Left renal pelvis (tissue), 4 donors: ENCODE results near the gene TRANK1. TPM values are rescaled to one million over a fixed set of nuclear protein-coding genes. Genes with fewer than 3 reads are reported as not detected.
"Not testable (repeated sequence)": the region's sequence is repeated elsewhere in the genome, so short reads cannot be mapped to it uniquely, and the experiment has no call there.

Source experiments
- DNase-seq, 4 donors: peaks; one replicate each; pipeline ENCODE4 v3.0.0-alpha.2; 2013; ENCODE audit warnings: low read depth in 4 of 4, low spot score in 3 of 4
- polyA plus RNA-seq, 4 donors: library from polyadenylated mRNA; unstranded; fragments of 120-200 nt; gene quantifications; one replicate each; pipeline ENCODE4 v1.2.1, GENCODE V29; 2013; ENCODE audit not compliant: insufficient read length in 4 of 4

Gene TRANK1
- polyA plus RNA-seq, 4 donors: 5.8 to 17.2 (median 6.5) TPM

DNA sequence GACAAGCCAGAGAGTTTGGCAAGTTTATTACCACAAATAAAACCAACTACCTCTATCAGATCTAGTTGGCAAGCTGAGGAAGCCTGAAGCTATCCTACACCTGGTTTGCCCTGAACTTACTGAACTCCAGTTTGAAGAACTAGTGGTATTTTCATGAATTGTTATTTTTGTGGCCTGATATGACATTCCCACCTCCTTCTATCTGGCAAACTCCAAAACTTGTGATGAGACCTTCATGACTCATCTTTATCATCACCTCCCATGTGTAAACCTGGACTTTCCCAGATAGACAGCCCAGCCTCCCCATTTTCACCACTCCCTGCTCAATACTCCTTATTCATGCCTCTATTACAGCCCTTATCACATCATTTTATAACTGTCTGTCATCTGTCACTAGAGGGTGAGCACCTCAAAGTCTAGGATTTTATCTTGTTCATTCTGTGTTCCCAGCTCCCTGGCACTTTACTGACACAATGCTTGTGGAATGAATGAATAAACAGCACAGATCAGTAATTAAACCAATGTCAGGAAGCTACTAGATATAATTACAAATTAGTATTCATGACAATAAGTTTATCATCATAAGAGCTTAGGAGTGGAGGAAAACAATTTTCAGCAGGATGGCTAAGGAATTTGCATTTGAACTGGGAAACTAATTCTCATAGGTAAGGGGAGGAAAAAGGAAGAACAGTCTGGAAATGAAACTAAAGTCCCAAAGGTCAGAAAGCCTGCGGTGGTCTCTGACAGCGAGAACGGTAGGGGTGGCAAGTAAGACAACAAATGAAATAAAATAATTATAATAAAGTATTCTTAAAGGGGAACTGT is 13.2 kb upstream of the TRANK1 start:
- DNase-seq: no peak

GRCh38 chr3:36957063-36957462 is 12.2 kb upstream of the TRANK1 start:
- DNase-seq: no peak

- no peak for DNase-seq
Measured at GRCh38 chr3:36956155-36956554, 11.3 kb upstream of the TRANK1 start.

DNA sequence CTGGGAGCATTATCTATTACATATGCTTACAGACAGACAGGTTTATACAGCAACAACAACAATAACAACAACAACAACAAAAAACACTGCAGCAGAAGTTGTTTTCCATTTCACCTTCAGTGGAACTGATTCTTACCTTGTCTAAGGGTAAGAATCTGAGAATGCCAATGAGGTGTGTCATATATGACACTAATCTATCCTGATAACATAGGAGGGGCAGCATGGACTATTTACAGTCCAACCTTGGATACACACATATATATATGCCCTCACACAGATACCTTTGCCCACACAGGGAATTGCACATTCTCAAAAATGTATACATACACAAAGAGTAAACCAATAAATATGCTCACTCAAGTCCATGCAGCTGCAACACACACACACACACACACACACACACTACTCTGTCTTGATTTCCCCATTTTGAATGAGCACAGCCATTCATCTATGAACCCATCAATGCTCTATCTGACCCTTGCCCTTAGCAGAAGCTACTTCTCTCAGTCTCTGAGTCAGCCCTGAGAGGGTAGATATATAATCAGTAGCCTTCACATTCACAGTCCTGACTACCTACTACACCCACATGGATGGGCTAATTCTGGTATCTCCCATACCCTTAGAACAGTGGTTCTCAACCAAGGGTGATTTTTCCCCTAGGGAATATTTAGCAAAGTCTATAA is 9.7 kb upstream of the TRANK1 start:
- no peak for DNase-seq

DNA sequence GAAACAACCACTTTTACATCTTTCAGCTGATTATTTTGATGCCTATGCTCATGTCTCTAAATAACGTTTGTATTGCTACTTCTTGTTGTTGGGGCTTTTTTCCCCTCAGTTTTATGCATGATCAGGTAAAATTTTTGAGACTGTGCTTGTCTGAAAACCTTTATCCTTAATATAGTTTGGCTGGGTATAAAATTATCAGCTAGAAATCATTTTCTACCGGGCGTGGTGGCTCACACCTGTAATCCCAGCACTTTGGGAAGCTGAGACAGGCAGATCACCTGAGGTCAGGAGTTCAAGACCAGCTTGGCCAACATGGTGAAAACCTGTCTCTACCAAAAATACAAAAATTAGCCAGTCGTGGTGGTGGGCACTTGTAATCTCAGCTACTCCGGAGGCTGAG is 3.0 kb upstream of the TRANK1 start:
- not testable (repeated sequence) for DNase-seq

DNA sequence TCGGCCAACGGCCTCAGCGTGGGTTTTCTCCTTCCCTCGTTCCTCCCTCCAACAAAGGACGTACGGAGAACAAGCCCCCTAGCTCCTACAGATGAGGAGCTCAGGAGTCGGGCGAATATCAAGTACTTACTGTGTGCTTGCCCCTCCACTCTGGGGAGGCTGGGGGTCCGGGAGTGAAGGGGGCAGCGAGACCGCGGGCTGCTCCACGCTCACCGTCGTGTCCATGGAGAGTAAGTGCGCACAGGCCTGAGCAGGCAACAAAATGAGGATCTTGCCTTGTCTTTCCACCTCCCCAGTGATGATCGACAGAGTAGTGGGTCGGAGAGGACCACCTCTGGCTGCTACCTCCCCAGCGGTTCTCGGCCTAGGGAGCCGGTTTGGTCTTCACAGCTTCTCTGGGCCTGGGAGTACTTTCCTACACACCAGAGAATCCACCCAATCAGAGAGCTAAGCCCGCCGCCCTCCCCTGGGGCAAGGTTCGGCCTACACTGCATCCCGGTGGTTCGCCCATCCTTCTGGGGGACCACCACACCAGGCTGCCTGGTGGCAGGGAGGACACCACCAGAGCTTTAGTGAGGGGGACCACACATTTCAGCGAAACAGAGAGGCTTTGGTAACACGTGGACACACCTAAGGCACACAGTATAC is 603 bp upstream of the TRANK1 start:
- no peak for DNase-seq

- DNase-seq: peak in 3 of 4 donors; percentile 50 to 58 (median 56)
Measured at GRCh38 chr3:36944012-36944640, 728 bp downstream of the TRANK1 start.

DNA sequence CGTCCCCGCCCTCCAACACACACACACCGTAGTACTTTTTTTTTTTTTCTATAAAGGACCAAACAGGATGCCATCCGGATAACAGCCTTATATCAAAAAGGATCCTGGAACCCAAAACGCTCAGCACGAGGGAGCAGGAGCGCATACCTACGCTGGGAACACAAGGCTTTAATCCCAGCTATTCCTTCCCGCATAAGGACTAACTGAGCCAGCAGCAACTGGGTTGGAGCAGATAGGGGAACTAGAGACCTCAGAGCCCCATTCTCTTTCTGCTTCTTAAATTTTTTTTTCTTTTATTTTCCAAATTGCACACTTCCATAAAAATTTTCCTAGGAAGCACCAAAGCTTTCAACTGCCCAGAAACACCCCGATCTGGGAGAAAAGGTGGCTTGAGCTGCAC is 1.3 kb downstream of the TRANK1 start:
- no peak for DNase-seq

DNA sequence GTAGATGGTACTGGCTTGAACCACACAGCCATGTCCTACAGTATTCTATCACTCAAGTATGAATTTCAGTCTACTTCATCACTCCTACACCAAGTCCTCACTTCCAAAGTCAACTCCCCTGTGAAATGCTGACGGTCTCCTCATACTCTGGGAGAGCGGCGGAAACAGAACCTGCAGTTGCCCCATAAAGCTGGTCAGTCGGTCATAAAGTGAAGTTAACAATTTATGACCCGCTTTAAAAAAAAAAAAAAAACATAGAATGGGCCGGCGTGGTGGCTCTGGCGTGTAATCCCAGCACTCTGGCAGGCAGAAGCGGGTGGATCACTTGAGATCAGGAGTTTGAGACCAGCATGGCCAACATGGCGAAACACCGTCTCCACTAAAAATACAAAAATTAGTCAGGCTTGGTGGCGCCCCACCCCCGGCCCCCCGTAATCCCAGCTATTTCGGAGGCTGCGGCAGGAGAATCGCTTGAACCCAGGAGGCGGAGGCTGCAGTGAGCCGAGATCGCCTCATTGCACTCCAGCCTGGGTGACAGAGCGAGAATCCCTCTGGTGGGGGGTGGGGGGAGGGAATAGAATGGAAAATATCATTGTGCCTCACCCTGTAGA is 2.1 kb downstream of the TRANK1 start:
- DNase-seq: no peak

DNA sequence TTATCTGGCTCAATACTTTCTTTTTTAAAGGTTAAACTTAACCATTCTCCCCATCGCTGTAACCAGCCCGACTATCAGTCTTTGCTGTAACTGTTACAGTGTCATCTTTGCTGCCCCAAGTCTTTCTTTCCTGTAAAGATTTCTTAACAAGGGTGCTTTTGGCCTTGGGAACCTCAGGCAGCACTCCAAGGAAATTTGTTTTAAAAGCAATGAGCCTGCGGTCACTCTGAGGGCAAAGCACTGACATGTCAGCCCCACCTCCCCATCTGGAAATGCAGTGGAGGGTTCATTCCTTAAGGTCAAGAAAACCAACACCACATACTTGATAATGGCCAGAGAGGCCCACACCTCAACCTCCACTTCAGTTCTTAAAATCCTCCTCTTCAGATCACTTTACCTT is 3.2 kb downstream of the TRANK1 start:
- DNase-seq: no peak

DNA sequence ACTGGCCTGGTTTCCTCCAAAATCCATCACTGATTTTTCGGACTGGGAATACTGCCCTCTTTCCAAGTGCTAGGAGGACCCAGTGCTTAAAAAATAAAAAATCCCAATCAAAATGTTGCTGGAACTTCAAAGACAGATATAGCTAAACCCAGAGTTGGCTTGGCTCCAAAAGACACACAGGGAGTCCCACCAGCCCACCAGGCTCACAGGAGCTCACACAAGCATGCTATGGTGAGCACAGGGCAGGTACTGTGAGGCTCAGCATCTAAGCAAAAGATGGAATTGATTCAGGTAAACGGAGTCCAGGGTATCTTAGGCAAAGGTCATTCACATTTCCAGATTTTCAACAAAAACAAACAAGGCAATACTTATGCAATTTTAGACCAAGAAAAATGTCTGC is 3.7 kb downstream of the TRANK1 start:
- DNase-seq: no peak

GRCh38 chr3:36937492-36937891 is 7.4 kb downstream of the TRANK1 start:
- no peak for DNase-seq

- DNase-seq: no peak
Measured at GRCh38 chr3:36933540-36934296, 11.1 kb downstream of the TRANK1 start.

DNA sequence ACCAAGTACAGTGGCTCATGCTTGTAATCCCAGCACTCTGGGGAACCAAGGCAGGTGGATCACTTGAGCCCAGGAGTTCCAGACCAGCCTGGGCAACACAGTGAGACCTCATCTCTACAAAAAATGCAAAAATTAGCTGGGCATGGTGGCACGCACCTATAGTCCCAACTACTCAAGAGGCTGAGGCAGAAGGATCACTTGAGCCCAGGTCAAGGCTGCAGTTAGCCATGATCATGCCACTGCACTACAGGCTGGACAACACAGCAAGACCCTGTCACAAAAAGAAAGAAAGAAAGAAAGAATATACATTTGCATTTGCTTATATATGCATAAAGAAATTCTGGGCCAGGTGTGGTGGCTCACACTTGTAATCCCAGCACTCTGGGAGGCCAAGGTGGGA is 13.4 kb downstream of the TRANK1 start:
- not testable (repeated sequence) for DNase-seq

DNA sequence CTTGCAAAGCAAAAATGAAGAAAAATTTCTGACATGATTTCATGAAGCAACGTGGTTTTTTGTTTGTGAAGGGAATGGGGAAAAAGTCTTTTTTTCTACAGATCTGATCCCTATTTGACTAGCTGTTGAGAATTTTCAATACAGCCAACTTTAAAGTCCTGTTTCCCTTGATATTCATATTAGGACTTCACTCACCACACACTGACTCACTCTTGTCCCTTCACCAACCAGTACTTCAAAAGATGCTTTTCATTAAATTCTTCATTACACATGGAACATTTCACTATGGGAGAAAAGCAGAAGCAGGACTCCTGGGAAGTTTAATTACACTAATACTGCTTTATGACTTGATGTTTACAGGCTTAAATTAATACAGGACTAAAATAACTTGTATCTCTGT is 16.6 kb downstream of the TRANK1 start:
- no peak for DNase-seq

- DNase-seq: no peak
Measured at GRCh38 chr3:36926292-36926897, 18.5 kb downstream of the TRANK1 start.

- no peak for DNase-seq
Measured at GRCh38 chr3:36924744-36925521, 19.9 kb downstream of the TRANK1 start.

GRCh38 chr3:36923981-36924743 is 20.7 kb downstream of the TRANK1 start:
- no peak for DNase-seq
